Bone marrow (tissue), 2 donors: ENCODE data around the gene SLC39A3.

Experiments used
- DNase-seq, 2 donors: peaks; one replicate each; lab custom pipeline; 2025; lab: John Stamatoyannopoulos, UW

The SLC39A3 gene

GRCh38 chr19:2703077-2703437 is 36.8 kb downstream of the SLC39A3 start:
- no peak for DNase-seq

GRCh38 chr19:2702170-2703076 is 37.4 kb downstream of the SLC39A3 start, which contains the start of gene GNG7:
Gene GNG7 (minus strand): TSS chr19:2702694. CDS start chr19:2520688, 182,006 bp downstream.
- peak; percentile 74 for DNase-seq

GRCh38 chr19:2701361-2702169 is 38.3 kb downstream of the SLC39A3 start:
- DNase-seq: no peak

GRCh38 chr19:2700660-2701360 is 39.0 kb downstream of the SLC39A3 start:
- no peak for DNase-seq

- no peak for DNase-seq
These were observed 40.2 kb downstream of the SLC39A3 start for GRCh38 chr19:2699413-2700140.

- DNase-seq: no peak
These were observed 45.6 kb downstream of the SLC39A3 start for GRCh38 chr19:2694196-2694595.

- DNase-seq: no peak
These were observed 46.2 kb downstream of the SLC39A3 start for GRCh38 chr19:2693492-2694160.

- DNase-seq: no peak
These were observed 47.9 kb downstream of the SLC39A3 start for GRCh38 chr19:2691951-2692350.

GRCh38 chr19:2690856-2691255 is 49.0 kb downstream of the SLC39A3 start:
- no peak for DNase-seq

GRCh38 chr19:2686360-2686759 is 53.5 kb downstream of the SLC39A3 start:
- DNase-seq: no peak

GRCh38 chr19:2685204-2685704 is 54.6 kb downstream of the SLC39A3 start:
- no peak for DNase-seq

- DNase-seq: no peak
These were observed 56.3 kb downstream of the SLC39A3 start for GRCh38 chr19:2683430-2684003.
